GM19238 (cell line): ENCODE data around the gene NBDY.

Experiments used
- DNase-seq: peaks from one replicate; pipeline ENCODE4 v3.0.0; 2011; ENCODE audit warnings: low spot score; ENCODE audit not compliant: insufficient read length

Gene NBDY

GRCh38 chrX:56785442-56785841 lies 56.4 kb downstream of the NBDY start:
- no peak for DNase-seq

GRCh38 chrX:56786889-56787733 lies 58.1 kb downstream of the NBDY start:
- no peak for DNase-seq

DNA sequence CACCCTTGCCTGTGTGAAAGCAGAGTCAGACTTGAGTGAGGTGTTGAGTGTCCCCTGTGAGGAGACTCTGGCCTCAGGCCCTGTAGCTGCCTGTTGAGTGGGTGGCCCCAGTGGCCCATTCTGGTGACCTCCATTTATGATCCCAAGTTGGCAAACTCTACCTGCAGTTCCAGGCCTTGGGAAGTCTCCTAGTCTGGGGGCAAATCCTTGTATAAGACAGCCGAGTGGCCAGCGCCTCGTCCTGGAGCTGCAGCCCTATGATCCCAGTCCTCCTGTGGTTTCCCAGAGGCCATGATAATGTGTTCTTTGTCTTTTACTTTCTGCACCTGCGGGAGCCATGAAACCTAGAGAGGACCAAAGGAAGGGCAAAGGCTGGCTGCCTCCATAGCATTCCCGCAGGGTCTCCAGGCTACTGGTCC lies 58.7 kb downstream of the NBDY start:
- DNase-seq: no peak

DNA sequence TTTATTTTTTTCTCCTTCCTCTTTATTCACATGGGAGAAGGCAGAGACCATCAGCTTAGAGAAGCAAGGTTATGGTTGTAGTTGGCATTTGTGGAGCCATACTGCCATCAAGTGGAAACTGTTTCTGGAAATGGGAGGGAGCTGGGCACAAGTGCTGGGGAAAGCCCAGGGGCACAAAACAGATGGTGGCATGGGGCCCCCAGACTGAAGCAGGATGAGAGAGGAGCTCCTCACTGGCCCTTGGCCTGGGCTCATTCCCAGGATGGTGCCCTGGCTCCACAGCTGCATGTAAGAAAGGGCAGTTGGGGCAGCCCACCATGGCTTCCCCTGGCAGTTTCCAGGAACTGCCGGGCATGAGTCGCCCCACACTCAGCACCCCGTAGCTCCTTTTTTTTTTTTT lies 59.2 kb downstream of the NBDY start:
- no peak for DNase-seq

GRCh38 chrX:56788717-56789122 lies 59.7 kb downstream of the NBDY start:
- peak; percentile 48 for DNase-seq

DNA sequence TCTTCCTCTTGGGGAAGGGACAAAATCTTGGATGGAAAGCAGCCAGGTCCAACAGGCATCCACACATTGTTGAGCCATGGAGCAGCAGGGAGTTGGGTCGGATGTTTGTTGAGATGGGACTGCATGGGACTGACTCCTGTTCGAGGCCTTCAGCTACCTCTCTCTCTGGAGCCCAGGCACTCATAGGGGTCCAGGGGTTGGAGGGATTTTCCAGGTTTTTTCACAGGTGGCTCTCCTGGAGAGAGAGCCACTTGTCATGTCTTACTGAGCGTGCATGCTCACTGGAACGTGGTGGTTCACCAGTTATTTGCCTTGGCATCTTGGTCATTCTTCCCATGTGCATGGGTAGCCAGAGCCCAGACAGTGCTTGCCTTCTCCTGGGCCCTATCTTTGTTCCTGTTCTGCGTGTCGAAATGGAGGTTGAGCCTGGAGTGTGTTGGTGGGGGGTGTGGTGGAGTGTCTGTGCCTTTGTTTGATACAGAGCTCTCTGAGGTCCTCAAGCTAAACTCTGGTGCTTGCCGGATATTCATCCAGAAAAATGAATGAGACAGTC lies 60.6 kb downstream of the NBDY start:
- no peak for DNase-seq

GRCh38 chrX:56790778-56791177 lies 61.7 kb downstream of the NBDY start:
- no peak for DNase-seq

GRCh38 chrX:56791456-56791855 lies 62.4 kb downstream of the NBDY start:
- no peak for DNase-seq

DNA sequence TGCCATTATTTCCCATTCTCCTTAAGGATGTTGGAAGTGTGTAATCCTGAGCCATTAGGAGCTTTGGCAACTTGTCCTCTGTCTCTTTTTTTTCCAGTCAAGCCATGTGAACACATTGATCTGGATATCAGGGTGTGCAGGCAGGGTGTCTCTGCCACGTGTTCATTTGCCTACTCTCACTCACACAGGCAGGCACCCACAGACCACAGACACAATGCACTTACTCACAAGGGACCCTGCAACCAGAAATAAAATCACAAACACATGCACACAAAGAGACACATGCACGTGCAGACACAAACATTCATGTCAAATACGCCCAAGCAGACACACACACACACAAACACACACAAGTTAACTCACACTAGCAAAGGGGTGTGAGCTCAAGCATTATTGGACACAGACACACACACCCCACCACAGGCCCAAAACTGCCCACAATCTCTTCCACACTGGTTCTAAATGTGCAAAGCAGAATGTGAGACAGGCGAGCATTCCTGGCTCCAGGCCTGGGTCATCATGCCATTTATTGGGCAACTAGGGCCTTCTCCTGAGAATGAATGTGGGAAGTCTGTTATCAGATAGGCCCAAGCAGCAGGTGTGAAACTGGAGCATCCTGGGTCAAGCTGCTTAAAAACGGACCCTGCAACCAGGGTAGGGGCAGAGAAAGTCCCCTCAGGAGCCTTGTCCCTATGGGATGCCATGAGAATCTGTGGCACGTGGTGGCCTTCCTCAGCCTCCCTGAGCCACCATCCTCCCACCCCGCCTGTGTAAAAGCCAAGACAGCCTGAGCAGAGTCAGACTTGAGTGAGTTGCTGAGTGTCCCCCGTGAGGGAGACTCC lies 63.4 kb downstream of the NBDY start:
- DNase-seq: no peak

- no peak for DNase-seq
Observed at GRCh38 chrX:56793112-56793430, 64.0 kb downstream of the NBDY start.

- DNase-seq: no peak
Observed at GRCh38 chrX:56793521-56794320, 64.7 kb downstream of the NBDY start.

DNA sequence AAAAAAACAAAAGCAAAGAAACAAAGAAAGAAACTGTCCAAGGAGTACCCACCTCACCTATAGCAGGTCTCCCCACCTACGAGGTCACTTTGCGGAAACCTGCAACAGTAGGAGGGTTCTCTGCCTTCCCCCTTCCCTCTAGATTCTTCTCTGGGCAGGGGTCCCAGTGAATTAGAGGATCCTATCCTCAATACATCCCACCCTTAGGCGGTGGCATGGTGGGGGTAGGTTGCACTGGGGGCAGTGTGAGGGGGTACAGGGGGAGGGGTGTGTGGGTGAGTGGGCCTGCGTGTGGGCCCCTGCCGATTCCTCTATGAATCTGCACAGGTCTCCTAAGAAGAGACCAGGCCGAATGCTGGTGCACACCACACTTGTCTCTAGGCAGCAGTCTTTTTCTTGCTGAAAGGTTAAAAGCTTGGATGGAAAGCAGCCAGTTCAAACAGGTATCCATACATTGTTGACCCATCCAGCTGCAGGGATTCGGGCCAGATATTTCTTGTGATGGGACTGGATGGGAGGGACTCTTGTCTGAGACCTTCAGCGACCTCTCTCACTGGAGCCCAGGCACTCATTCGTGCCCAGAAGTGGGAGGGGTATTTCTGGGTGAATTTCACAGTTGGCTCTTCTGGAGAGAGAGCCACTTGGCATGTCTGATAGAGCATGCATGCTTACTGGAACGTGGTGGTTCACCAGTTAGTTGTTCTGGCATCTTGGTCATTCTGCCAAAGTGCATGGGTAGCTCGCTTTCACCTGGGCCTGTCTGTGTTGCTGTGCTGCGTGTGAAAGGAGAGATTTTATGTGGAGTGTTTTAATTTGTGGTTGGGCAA lies 65.6 kb downstream of the NBDY start:
- DNase-seq: no peak

- DNase-seq: no peak
Observed at GRCh38 chrX:56795309-56795868, 66.3 kb downstream of the NBDY start.

- no peak for DNase-seq
Observed at GRCh38 chrX:56796641-56797395, 67.8 kb downstream of the NBDY start.

DNA sequence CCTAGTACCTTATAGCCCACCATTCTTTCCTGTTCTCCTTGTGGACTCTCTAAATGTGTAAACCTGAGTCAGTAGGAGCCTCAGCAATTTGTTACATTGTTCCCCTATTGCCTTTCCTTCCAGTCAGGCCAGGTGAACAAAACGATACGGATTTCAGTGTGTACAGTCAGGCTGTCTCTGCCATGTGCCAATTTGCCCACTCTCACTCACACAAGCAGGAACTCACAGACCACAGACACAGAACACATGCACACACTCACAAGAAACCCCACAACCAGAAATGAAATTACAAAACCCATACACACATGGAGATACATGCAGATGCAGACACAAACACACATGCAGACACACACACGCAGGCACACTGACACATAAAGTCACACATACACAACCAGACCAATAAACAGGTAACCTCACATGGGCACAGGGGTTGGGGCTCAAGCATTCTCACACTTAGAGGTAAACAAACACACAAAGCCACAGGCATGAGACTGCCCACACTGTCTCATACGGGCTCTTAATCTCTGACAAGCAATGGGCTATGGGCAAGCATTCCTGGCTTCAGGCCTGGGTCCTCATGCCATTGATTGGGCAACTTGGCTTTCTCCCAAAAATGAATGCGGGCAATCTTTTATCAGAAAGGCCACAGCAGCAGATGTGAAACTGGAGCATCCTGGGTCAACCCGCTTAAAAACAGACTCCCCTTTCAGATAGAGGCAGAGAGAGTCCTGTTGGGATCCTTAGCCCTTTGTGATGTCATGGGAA lies 68.7 kb downstream of the NBDY start:
- no peak for DNase-seq

- DNase-seq: no peak
Observed at GRCh38 chrX:56798339-56798711, 69.3 kb downstream of the NBDY start.

GRCh38 chrX:56798866-56799758 lies 70.1 kb downstream of the NBDY start:
- DNase-seq: no peak

DNA sequence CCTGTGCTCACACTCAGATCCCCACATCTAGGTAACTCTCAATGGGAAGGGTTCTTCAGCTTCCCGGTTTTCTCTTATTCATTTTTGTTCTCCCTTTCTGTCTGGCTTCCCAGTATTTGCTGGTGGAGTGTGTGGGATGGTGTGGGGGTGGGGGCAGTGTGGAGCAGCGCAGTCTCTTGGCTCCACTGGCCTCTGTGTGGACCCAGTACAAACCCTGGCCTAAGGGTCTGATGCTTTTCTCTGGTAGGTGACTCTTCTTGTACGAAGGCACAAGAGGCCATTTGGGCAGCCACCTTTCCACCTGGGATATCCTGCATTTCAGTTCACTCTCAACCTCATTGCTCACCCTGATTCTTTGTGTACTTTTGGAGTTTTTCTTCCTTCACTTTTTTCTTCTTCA lies 71.3 kb downstream of the NBDY start:
- DNase-seq: no peak
